A673 (cell line): ENCODE data around the gene LGR4.

Experiments used
- EZH2 ChIP-seq: fragments of 200-600 bp; sonication (generic); IDR thresholded peaks from 2 replicates; pipeline ENCODE4 v1.6.1; 2017; ENCODE audit warnings: borderline replicate concordance, low read depth, mild to moderate bottlenecking, mixed read lengths, antibody characterized with exemption, low read length; ENCODE audit not compliant: poor library complexity, severe bottlenecking
- TF ChIP-seq, protein P1 (sequence below): fragments of 300-800, 200-600 bp; sonication (generic); conservative IDR thresholded peaks from 2 replicates; pipeline ENCODE4 v1.5.1; 2017; ENCODE audit warnings: low read depth, mild to moderate bottlenecking, antibody characterized with exemption, low read length, moderate library complexity, mixed read lengths

DNA sequence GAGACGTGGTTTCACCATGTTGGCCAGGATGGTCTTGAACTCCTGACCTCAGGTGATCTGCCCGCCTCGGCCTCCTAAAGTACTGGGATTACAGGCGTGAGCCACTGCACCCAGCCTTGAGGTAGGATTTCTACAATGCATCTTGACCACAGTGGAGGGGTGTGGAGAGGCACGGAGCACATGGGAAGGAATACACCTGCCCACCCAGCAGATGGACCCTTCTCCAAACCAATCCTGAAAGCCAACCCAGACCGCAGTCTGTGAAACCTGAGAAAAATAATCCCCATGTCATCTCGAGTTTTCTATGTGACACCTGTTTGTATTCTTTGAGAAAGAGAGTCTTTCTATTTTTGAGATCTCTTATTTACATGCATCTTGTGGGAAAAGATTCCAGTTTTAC is 32.5 kb downstream of the LGR4 start:
- TF ChIP-seq, protein P1, sequence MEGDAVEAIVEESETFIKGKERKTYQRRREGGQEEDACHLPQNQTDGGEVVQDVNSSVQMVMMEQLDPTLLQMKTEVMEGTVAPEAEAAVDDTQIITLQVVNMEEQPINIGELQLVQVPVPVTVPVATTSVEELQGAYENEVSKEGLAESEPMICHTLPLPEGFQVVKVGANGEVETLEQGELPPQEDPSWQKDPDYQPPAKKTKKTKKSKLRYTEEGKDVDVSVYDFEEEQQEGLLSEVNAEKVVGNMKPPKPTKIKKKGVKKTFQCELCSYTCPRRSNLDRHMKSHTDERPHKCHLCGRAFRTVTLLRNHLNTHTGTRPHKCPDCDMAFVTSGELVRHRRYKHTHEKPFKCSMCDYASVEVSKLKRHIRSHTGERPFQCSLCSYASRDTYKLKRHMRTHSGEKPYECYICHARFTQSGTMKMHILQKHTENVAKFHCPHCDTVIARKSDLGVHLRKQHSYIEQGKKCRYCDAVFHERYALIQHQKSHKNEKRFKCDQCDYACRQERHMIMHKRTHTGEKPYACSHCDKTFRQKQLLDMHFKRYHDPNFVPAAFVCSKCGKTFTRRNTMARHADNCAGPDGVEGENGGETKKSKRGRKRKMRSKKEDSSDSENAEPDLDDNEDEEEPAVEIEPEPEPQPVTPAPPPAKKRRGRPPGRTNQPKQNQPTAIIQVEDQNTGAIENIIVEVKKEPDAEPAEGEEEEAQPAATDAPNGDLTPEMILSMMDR, result no peak
- no peak for TF ChIP-seq EZH2
